ENCODE data around the gene PITPNC1. TPM values are rescaled to one million over a fixed set of nuclear protein-coding genes. Genes with fewer than 3 reads are reported as not detected.
A peak's percentile ranks its signal among the peaks of the same experiment; 100 is the strongest.

Gene PITPNC1
- total and polyA plus RNA-seq, 2 of the 13 experiments (the other 11 are each of a cell fraction or from before 2014, with no cell fraction given) = 4.1 to 5.7 TPM

DNA sequence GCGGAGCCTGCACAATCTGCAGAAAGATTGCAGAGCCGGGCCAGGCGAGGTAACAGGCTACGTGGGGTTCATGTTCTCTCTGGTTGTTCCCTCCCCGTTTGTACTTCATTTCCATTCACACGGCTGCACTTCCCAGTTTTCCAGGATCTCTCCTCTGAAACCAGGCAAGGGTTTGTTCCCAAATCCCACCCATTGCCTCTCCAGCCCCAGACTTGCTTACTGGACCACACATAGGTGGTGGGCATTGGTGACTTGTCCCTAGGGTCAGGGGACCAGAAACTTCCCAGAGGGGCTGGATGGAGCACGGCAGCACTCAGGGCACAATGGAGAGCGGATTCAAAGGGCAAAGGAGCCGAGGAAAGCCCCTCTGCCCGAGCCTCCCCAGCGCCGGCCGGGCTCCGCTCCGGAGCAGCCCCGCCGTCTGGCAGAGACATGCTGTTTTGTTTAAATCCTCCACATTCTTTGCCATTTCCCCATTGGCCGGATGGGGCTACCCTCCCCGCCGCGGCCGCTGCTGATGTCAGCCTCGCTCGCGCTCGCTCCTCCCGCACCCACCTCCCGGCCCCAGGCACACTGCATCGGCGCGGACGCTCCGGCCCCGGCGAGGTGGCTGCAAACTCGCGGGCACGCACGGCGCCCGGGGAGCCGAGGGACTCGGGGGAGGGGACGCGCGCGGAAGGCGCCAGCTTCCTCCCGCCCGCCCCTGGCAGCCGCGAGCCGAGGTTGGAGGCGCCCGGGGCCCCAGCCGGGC is at the start of gene PITPNC1 (continued):
- TF ChIP-seq, protein P1, sequence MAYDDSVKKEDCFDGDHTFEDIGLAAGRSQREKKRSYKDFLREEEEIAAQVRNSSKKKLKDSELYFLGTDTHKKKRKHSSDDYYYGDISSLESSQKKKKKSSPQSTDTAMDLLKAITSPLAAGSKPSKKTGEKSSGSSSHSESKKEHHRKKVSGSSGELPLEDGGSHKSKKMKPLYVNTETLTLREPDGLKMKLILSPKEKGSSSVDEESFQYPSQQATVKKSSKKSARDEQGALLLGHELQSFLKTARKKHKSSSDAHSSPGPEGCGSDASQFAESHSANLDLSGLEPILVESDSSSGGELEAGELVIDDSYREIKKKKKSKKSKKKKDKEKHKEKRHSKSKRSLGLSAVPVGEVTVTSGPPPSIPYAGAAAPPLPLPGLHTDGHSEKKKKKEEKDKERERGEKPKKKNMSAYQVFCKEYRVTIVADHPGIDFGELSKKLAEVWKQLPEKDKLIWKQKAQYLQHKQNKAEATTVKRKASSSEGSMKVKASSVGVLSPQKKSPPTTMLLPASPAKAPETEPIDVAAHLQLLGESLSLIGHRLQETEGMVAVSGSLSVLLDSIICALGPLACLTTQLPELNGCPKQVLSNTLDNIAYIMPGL (CRISPR knock-in tag; IDR thresholded peaks at IDR 0.05; ENCODE audit: borderline replicate concordance in 1 of 2, low read depth in 1 of 2) = peak; percentile 50 to 87; a peak in 3 of 4 replicates
- no peak for TF ChIP-seq ZNF878 (CRISPR knock-in tag; IDR thresholded peaks at IDR 0.05)
- no peak; the same call in 1 of the 2 replicates for TF ChIP-seq ELF3 (CRISPR knock-in tag; IDR thresholded peaks at IDR 0.05)
- TF ChIP-seq, protein P2, sequence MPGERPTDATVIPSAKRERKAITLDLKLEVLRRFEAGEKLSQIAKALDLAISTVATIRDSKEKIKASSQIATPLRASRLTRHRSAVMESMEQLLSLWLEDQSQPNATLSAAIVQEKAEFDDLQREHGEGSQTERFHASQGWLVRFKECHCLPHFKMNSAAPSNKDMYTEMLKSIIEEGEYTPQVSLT (CRISPR knock-in tag; IDR thresholded peaks at IDR 0.05; ENCODE audit: borderline replicate concordance, low read depth) = no peak; the same call in 1 of the 2 replicates
- peak; percentile 64; the same call in 1 of the 2 replicates for TF ChIP-seq ZNF335 (CRISPR knock-in tag; IDR thresholded peaks at IDR 0.05)
- peak; percentile 32; the same call in 1 of the 2 replicates for TF ChIP-seq PHF8 (CRISPR knock-in tag; IDR thresholded peaks at IDR 0.05)
- peak; percentile 19; the same call in 1 of the 2 replicates for TF ChIP-seq ARNTL (CRISPR knock-in tag; IDR thresholded peaks at IDR 0.05)
- no peak for TF ChIP-seq ZNF296 (CRISPR knock-in tag; conservative IDR thresholded peaks at IDR 0.05)
- peak; percentile 69 for TF ChIP-seq HOXA3 (CRISPR knock-in tag; IDR thresholded peaks at IDR 0.05)
- no peak for TF ChIP-seq ZNF550 (CRISPR knock-in tag; IDR thresholded peaks at IDR 0.05; ENCODE audit: borderline replicate concordance)
- TF ChIP-seq, protein P3, sequence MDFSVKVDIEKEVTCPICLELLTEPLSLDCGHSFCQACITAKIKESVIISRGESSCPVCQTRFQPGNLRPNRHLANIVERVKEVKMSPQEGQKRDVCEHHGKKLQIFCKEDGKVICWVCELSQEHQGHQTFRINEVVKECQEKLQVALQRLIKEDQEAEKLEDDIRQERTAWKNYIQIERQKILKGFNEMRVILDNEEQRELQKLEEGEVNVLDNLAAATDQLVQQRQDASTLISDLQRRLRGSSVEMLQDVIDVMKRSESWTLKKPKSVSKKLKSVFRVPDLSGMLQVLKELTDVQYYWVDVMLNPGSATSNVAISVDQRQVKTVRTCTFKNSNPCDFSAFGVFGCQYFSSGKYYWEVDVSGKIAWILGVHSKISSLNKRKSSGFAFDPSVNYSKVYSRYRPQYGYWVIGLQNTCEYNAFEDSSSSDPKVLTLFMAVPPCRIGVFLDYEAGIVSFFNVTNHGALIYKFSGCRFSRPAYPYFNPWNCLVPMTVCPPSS (IDR thresholded peaks at IDR 0.05) = no peak
- TF ChIP-seq JDP2 (CRISPR knock-in tag; IDR thresholded peaks at IDR 0.05; ENCODE audit: borderline replicate concordance) = no peak
- TF ChIP-seq ZNF256 (CRISPR knock-in tag; conservative IDR thresholded peaks at IDR 0.05) = 0 out of 2 replicates have a peak, but pooled peaks have one; percentile 37
- TF ChIP-seq, protein P4, sequence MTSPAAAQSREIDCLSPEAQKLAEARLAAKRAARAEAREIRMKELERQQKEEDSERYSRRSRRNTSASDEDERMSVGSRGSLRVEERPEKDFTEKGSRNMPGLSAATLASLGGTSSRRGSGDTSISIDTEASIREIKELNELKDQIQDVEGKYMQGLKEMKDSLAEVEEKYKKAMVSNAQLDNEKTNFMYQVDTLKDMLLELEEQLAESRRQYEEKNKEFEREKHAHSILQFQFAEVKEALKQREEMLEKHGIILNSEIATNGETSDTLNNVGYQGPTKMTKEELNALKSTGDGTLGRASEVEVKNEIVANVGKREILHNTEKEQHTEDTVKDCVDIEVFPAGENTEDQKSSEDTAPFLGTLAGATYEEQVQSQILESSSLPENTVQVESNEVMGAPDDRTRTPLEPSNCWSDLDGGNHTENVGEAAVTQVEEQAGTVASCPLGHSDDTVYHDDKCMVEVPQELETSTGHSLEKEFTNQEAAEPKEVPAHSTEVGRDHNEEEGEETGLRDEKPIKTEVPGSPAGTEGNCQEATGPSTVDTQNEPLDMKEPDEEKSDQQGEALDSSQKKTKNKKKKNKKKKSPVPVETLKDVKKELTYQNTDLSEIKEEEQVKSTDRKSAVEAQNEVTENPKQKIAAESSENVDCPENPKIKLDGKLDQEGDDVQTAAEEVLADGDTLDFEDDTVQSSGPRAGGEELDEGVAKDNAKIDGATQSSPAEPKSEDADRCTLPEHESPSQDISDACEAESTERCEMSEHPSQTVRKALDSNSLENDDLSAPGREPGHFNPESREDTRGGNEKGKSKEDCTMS (CRISPR knock-in tag; conservative IDR thresholded peaks at IDR 0.05) = no peak
- no peak for TF ChIP-seq GABPA (IDR thresholded peaks at IDR 0.05; ENCODE audit: low read depth, low read length)
- TF ChIP-seq GABPA (CRISPR knock-in tag; IDR thresholded peaks at IDR 0.05; ENCODE audit: low read depth) = no peak
- TF ChIP-seq SUZ12 (IDR thresholded peaks at IDR 0.05; ENCODE audit: low read depth, low read length) = no peak
- TF ChIP-seq, protein P5, sequence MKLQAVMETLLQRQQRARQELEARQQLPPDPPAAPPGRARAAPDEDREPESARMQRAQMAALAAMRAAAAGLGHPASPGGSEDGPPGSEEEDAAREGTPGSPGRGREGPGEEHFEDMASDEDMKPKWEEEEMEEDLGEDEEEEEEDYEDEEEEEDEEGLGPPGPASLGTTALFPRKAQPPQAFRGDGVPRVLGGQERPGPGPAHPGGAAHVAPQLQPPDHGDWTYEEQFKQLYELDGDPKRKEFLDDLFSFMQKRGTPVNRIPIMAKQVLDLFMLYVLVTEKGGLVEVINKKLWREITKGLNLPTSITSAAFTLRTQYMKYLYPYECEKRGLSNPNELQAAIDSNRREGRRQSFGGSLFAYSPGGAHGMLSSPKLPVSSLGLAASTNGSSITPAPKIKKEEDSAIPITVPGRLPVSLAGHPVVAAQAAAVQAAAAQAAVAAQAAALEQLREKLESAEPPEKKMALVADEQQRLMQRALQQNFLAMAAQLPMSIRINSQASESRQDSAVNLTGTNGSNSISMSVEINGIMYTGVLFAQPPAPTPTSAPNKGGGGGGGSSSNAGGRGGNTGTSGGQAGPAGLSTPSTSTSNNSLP (IDR thresholded peaks at IDR 0.05; ENCODE audit: low read depth, low read length) = no peak
- TF ChIP-seq RAD51 (IDR thresholded peaks at IDR 0.05; ENCODE audit: borderline replicate concordance) = no peak
- TF ChIP-seq CHCHD3 (CRISPR knock-in tag; IDR thresholded peaks at IDR 0.05) = no peak
- TF ChIP-seq TCF7 (IDR thresholded peaks at IDR 0.05; ENCODE audit: low read depth) = no peak
- TF ChIP-seq ZNF703 (CRISPR knock-in tag; IDR thresholded peaks at IDR 0.05; ENCODE audit: borderline replicate concordance) = no peak
- 0 out of 2 replicates have a peak, but pooled peaks have one; percentile 49 for TF ChIP-seq CENPT (CRISPR knock-in tag; IDR thresholded peaks at IDR 0.05; ENCODE audit: low read depth)
